Measurements from ENCODE around the gene BAIAP2.

BAIAP2 gene

DNA sequence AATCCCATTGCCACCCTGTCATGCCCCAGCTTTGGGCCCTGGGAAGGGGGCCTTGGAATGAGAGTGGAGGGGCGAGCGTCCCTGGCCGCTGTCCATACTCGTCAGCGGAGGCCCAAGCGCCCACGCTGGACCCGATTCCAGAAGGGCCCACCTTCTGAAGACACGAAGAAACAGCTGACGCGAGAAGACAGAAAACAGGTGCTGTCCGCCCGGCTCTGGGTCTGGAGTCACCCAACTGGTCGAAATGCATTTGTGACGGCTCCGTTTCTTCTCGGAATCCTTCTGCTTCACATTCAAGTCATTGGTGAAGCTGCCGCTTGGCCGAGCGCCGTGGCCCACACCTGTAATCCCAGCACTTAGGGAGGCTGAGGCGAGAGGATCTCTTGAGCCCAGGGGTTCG is 77.5 kb downstream of the BAIAP2 start:
- TF ChIP-seq, protein P1, sequence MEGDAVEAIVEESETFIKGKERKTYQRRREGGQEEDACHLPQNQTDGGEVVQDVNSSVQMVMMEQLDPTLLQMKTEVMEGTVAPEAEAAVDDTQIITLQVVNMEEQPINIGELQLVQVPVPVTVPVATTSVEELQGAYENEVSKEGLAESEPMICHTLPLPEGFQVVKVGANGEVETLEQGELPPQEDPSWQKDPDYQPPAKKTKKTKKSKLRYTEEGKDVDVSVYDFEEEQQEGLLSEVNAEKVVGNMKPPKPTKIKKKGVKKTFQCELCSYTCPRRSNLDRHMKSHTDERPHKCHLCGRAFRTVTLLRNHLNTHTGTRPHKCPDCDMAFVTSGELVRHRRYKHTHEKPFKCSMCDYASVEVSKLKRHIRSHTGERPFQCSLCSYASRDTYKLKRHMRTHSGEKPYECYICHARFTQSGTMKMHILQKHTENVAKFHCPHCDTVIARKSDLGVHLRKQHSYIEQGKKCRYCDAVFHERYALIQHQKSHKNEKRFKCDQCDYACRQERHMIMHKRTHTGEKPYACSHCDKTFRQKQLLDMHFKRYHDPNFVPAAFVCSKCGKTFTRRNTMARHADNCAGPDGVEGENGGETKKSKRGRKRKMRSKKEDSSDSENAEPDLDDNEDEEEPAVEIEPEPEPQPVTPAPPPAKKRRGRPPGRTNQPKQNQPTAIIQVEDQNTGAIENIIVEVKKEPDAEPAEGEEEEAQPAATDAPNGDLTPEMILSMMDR (IDR thresholded peaks at IDR 0.05; ENCODE audit: low read depth, low read length), result no peak
- no peaks in the 10 kb centered on the region for H3K27me3 ChIP-seq (ENCODE audit: insufficient read depth, low read depth, severe bottlenecking)
- DNase-seq, result no peak
- H3K36me3 ChIP-seq, result peaks cover 69% of the 10 kb centered on the region
- H3K9me3 ChIP-seq (ENCODE audit: severe bottlenecking), result no peaks in the 10 kb centered on the region
- no peak overlapping the region for H3K27ac ChIP-seq
- no peak overlapping the region for H3K4me3 ChIP-seq (ENCODE audit: low read depth, low read length)

DNA sequence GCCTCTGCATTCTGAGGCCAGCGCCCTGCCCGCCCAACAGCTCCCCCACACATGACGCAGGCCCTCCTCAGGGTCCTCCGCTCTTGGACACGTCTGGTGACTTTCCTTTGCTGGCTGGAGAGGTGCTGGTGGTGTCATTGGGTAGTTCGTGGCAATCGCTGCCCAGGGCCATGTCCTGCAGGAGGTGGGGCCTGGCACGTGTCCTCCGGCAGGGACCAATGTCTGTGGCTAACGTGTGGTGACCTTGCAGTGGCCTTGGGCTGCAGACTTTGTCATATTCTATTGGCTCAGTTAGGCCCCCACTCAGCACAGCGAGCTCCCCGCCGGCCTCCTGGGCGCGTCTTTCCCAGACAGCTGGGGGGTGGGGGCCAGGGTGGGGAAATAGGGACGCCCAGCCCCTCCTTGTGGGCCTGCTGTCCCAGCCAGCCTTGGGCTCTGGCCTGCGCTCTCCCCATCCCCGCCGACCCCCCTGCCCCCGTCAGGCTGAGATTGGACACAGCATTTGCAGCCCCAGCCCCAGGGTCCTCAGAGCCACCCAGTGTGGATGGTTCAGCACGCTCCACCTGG is 78.3 kb downstream of the BAIAP2 start:
- Histone ChIP-seq H3K27me3 (ENCODE audit: insufficient read depth, low read depth, severe bottlenecking) (no peaks in the 10 kb centered on the region), H3K4me3 (ENCODE audit: low read depth, low read length) (no peak overlapping the region), H3K36me3 (peaks cover 69% of the 10 kb centered on the region), H3K27ac (no peak overlapping the region), H3K9me3 (ENCODE audit: severe bottlenecking) (no peaks in the 10 kb centered on the region)
- DNase-seq, result no peak
- TF ChIP-seq, protein P1 (IDR thresholded peaks at IDR 0.05; ENCODE audit: low read depth, low read length), result no peak

DNA sequence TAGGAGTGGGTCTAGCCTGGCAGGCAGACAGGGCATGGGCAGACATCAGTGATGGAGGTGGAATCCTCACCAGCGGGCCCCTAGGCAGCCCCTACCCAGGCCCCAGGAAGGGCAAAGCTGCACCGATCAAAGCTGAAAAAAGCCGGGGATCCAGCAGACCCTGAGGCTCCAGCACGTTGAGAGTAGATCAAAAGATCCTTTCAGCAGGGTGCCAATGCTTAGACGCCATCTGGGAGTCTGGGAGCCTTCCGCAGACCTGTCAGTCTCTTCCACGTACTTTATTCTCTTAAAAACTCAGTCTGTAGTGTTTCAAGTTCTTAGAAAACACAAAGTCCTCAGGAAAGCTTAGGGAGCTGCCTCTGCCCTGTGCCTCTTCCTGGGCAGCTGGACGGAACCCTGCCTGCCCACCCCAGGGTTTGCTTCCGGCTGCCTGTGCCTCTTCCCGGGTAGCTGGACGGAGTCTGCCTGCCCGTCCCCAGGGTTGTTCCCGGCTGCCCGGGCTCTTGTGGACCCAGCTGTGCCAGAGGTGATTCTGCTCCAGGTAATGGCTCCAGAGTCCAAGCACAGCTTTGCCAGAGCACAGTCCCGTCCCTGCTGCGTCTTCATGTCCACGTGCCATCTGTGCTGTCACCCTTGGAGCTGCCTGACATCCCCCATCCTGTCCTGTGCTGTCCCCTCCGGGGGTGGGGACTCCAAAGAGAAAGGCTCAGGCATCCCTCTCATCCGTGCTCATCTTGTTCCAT is 79.6 kb downstream of the BAIAP2 start:
- Histone ChIP-seq H3K27ac (peak overlapping the region; percentile 47), H3K27me3 (ENCODE audit: insufficient read depth, low read depth, severe bottlenecking) (no peaks in the 10 kb centered on the region), H3K9me3 (ENCODE audit: severe bottlenecking) (no peaks in the 10 kb centered on the region), H3K4me3 (ENCODE audit: low read depth, low read length) (no peak overlapping the region), H3K36me3 (peaks cover 65% of the 10 kb centered on the region)
- TF ChIP-seq, protein P1 (IDR thresholded peaks at IDR 0.05; ENCODE audit: low read depth, low read length), result no peak
- DNase-seq, result no peak

DNA sequence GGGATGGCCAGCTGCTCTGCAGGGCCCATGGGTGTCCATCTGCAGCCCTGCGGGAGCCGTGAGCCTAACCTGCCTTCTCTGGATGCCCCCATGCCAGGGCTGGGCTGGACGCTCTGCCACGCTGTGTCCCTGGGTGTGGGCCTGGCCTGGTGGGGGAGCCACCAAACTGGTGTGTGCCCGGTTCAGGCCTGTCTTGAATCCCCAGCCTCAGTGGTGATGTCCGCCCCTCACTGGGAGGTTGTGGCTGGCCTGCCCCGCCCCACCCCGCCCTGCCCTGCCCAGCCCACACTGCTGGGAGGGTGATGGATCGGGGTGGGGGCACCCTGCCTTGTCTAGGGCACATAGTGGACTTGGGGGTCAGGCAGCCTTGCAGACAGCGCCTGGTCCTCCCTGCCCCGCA is 80.3 kb downstream of the BAIAP2 start:
- Histone ChIP-seq H3K4me3 (ENCODE audit: low read depth, low read length) (no peak overlapping the region), H3K9me3 (ENCODE audit: severe bottlenecking) (no peaks in the 10 kb centered on the region), H3K36me3 (peaks cover 58% of the 10 kb centered on the region), H3K27ac (no peak overlapping the region), H3K27me3 (ENCODE audit: insufficient read depth, low read depth, severe bottlenecking) (no peaks in the 10 kb centered on the region)
- TF ChIP-seq, protein P1 (IDR thresholded peaks at IDR 0.05; ENCODE audit: low read depth, low read length), result no peak
- no peak for DNase-seq

DNA sequence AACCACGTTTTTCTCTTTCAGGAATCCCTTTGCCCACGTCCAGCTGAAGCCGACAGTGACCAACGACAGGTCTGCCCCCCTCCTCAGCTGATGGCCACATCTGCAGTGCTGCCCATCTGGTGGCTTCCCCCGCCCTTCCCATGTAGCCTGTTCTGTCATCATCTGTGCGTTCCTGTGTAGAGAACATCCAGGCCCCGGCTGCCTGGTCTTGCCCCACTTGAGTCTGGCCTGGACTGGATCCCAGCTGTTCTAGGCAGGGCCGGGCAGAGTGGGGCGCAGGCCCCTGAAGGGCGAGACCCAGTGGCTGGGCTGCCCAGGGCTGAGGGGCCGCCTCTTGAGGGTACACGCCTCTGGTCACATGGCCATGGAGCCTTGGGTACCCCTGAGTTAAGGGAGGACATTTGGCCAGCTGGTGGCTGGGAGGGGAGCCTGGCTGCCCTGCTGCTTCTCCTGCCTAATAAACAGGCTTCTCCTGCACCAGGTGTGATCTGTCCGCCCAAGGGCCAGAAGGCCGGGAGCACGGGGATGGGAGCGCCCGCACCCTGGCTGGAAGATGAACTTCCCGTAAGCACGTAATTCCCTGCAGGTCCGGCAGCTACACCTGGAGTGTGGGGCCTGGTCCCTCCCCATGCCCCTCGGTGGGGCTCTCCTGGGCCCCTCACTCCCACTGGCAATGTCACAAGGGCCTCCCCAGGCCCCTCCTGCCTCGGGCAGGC is 81.0 kb downstream of the BAIAP2 start:
- H3K4me3 ChIP-seq (ENCODE audit: low read depth, low read length), result no peak overlapping the region
- TF ChIP-seq, protein P1 (IDR thresholded peaks at IDR 0.05; ENCODE audit: low read depth, low read length), result no peak
- H3K36me3 ChIP-seq, result peaks cover 58% of the 10 kb centered on the region
- DNase-seq, result no peak
- H3K27ac ChIP-seq, result peak overlapping the region; percentile 38
- no peaks in the 10 kb centered on the region for H3K27me3 ChIP-seq (ENCODE audit: insufficient read depth, low read depth, severe bottlenecking)
- H3K9me3 ChIP-seq (ENCODE audit: severe bottlenecking), result no peaks in the 10 kb centered on the region

All from WERI-Rb-1 (cell line).